Renal cortex interstitium (tissue), 15 donors: ENCODE results near the gene RAP2B. TPM values are rescaled to one million over a fixed set of nuclear protein-coding genes. Genes with fewer than 3 reads are reported as not detected.
"Not testable (repeated sequence)": the region's sequence is repeated elsewhere in the genome, so short reads cannot be mapped to it uniquely, and the experiment has no call there.

Source experiments
- DNase-seq, 11 donors: peaks; one replicate each; pipeline ENCODE4 v3.0.0-alpha.2; 2013; ENCODE audit warnings: low read depth in 9 of 11, low spot score in 4 of 11; ENCODE audit errors: extremely low read depth in 1 of 11
- long read RNA-seq, 16 experiments: transcript quantifications; one replicate each; lab custom pipeline, GENCODE V29; 2026
- polyA plus RNA-seq, 3 donors: library from polyadenylated mRNA; unstranded; fragments of 120-200 nt; gene quantifications; one replicate each; pipeline ENCODE4 v1.2.1, GENCODE V29; 2013; ENCODE audit not compliant: insufficient read length in 3 of 3

Gene RAP2B
- polyA plus RNA-seq, result 1 to 10 TPM; 6.3 to 7.6 (median 6.9) TPM
- long read RNA-seq, donor 1, full-length matches to known transcripts, result 45 of 45 reads
- long read RNA-seq, donor 1, partial matches to known transcripts, result 0 of 45 reads
- long read RNA-seq, donor 1, other reads (novel, unspliced or antisense), result 0 of 45 reads
- long read RNA-seq, donor 2, full-length matches to known transcripts, result 49 of 49 reads
- long read RNA-seq, donor 2, partial matches to known transcripts, result 0 of 49 reads
- long read RNA-seq, donor 2, other reads (novel, unspliced or antisense), result 0 of 49 reads
- long read RNA-seq, donor 3, full-length matches to known transcripts, result 80 of 80 reads
- long read RNA-seq, donor 3, partial matches to known transcripts, result 0 of 80 reads
- long read RNA-seq, donor 3, other reads (novel, unspliced or antisense), result 0 of 80 reads
- long read RNA-seq, donor 4, full-length matches to known transcripts, result 49 of 49 reads
- long read RNA-seq, donor 4, partial matches to known transcripts, result 0 of 49 reads
- long read RNA-seq, donor 4, other reads (novel, unspliced or antisense), result 0 of 49 reads
- long read RNA-seq, donor 5, result 0 reads
- long read RNA-seq, donor 6, full-length matches to known transcripts, result 77 of 77 reads
- long read RNA-seq, donor 6, partial matches to known transcripts, result 0 of 77 reads
- long read RNA-seq, donor 6, other reads (novel, unspliced or antisense), result 0 of 77 reads
- long read RNA-seq, donor 7, full-length matches to known transcripts, result 84 of 84 reads
- long read RNA-seq, donor 7, partial matches to known transcripts, result 0 of 84 reads
- long read RNA-seq, donor 7, other reads (novel, unspliced or antisense), result 0 of 84 reads
- long read RNA-seq, donor 8, full-length matches to known transcripts, result 66 of 66 reads
- long read RNA-seq, donor 8, partial matches to known transcripts, result 0 of 66 reads
- long read RNA-seq, donor 8, other reads (novel, unspliced or antisense), result 0 of 66 reads
- long read RNA-seq, donor 9, full-length matches to known transcripts, result 43 of 43 reads
- long read RNA-seq, donor 9, partial matches to known transcripts, result 0 of 43 reads
- long read RNA-seq, donor 9, other reads (novel, unspliced or antisense), result 0 of 43 reads
- long read RNA-seq, donor 10, full-length matches to known transcripts, result 49 of 49 reads
- long read RNA-seq, donor 10, partial matches to known transcripts, result 0 of 49 reads
- long read RNA-seq, donor 10, other reads (novel, unspliced or antisense), result 0 of 49 reads
- long read RNA-seq, donor 11, full-length matches to known transcripts, result 48 of 48 reads
- long read RNA-seq, donor 11, partial matches to known transcripts, result 0 of 48 reads
- long read RNA-seq, donor 11, other reads (novel, unspliced or antisense), result 0 of 48 reads
- long read RNA-seq, donor 12, full-length matches to known transcripts, result 28 of 28 reads
- long read RNA-seq, donor 12, partial matches to known transcripts, result 0 of 28 reads
- long read RNA-seq, donor 12, other reads (novel, unspliced or antisense), result 0 of 28 reads
- long read RNA-seq, donor 13, full-length matches to known transcripts, result 96 of 96 reads
- long read RNA-seq, donor 13, partial matches to known transcripts, result 0 of 96 reads
- long read RNA-seq, donor 13, other reads (novel, unspliced or antisense), result 0 of 96 reads
- long read RNA-seq, donor 14, full-length matches to known transcripts, result 46 of 46 reads
- long read RNA-seq, donor 14, partial matches to known transcripts, result 0 of 46 reads
- long read RNA-seq, donor 14, other reads (novel, unspliced or antisense), result 0 of 46 reads
- long read RNA-seq, donor 15, full-length matches to known transcripts, result 23 of 23 reads
- long read RNA-seq, donor 15, partial matches to known transcripts, result 0 of 23 reads
- long read RNA-seq, donor 15, other reads (novel, unspliced or antisense), result 0 of 23 reads
- long read RNA-seq, donor 16, full-length matches to known transcripts, result 138 of 138 reads
- long read RNA-seq, donor 16, partial matches to known transcripts, result 0 of 138 reads
- long read RNA-seq, donor 16, other reads (novel, unspliced or antisense), result 0 of 138 reads

GRCh38 chr3:153161714-153162512 lies at the start of gene RAP2B:
RAP2B (plus strand) TSS chr3:153162226; CDS start chr3:153162694, 468 bp downstream.
- DNase-seq, result peak; percentile 71 to 94 (median 88)

DNA sequence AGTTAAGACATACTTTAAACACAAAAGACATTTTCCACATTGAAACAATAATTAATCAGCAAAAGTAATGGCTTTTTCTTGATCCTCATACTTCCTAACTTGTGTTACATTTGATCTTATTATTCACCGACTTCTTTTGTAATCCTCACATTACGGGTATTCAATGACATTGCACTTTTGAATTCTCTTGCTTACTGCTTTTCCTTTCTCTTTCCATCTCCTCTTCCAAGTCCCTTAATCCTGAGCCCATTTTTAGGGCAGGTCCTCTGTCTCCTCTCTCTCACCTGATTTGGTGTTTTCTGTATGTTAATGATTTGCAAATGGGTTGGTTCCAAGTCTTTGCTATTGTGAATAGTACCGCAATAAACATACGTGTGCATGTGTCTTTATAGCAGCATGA lies 48.5 kb upstream of the RAP2B start:
- no peak for DNase-seq

- DNase-seq, result not testable (repeated sequence)
Measured at GRCh38 chr3:153114270-153114669, 47.8 kb upstream of the RAP2B start.

GRCh38 chr3:153115326-153115725 lies 46.7 kb upstream of the RAP2B start:
- DNase-seq, result no peak

- no peak for DNase-seq
Measured at GRCh38 chr3:153127788-153128187, 34.2 kb upstream of the RAP2B start.

GRCh38 chr3:153129426-153129825 lies 32.6 kb upstream of the RAP2B start:
- DNase-seq, result no peak

DNA sequence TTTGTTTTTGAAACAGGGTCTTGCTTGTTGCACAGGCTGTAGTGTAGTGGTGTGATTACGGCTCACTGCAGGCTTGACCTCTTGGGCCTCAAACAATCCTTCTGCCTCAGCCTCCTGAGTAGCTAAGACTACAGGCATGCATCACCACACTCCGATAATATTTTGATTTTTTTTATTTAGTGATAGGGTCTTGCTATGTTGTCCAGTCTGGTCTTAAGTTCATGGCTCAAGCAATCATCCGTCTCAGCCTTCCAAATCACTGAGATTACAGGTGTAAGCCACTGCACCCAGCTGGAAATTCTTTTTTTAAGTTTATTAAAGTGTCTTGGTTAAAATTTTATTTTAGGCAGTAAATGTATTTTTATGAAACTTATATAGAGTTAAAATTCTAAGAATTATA lies 32.2 kb upstream of the RAP2B start:
- DNase-seq, result no peak

GRCh38 chr3:153130312-153130977 lies 31.6 kb upstream of the RAP2B start:
- DNase-seq, result no peak

- no peak for DNase-seq
Measured at GRCh38 chr3:153137626-153138025, 24.4 kb upstream of the RAP2B start.

DNA sequence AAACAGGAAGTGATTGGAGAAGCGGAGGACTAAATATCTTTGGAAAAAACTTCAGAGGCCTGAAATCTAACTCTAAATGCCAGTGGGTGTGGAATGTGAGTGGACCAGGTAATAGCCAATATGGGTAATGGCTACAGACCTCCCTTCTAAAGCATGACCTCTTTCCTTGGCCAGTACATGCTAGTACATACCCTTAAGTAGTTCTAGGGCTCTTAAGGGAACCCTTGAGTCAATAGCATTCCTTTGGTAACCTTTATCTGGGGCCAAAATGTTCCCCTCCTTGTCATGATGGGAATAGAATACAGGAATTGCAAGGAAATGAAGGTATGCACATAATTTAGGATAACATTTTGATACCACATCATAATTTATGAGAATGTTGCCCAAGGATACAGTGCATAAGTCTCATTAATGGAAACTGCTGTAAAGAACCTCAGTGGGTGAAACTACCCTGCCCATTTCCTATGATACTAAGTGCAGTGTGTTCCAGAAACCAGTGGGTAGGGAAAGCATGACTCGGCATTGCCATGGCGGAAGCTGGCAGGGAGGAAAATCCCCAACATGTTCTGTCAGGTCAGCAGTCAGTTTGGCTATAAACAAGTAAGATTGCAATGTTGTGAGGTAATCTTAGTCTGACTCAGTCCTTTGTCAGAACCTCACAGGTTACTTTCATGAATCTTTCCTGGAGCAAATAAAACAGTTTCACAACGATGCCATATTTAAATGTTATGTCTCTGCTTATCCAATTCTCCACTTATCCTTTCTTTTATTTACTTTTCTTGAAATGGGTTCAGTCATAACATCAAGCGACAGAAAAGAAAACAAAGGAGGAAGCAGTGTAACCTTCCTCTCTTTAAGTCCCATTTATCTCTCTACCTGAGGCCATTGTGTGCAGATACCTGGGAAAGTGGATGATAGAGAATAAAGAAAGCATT lies 23.5 kb upstream of the RAP2B start:
- DNase-seq, result peak in 1 of 11 donors; percentile 18

DNA sequence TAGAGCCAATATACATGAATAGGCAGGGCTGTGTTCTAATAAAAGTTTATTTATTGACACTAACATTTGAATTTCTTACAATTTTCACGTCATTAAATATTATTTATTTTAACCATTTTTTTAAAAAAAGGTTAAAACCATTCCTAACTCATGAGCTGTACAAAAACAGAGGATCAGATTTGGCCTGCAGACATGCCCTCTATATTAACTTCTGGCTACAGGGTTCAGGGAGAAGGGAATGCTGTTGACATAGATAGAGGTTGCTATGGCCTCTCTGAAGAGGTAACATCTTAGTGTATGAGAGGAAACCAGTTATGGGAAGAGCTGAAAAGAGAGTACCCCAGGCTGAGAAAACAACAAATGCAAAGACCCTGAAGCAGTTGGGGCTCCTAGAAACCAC lies 19.1 kb upstream of the RAP2B start:
- no peak for DNase-seq

DNA sequence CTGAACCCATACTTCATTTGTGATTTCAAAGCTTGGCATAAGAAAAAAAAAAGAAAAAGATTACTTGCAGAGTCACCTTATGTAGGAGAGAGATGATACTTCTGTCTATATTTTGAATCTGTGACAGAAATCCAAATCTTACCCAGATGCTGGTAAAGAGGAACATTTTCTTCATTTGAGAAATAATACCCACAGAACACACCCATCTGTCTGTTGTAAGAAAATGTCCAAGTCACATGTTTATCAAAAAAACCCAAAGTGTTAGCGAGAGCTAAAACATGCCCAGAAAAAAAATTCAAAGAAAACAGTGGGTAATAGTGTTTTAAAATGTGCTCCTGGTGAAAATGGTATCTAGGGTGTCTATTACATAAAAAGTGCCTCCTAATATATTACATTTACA lies 18.0 kb upstream of the RAP2B start:
- no peak for DNase-seq

GRCh38 chr3:153144779-153145178 lies 17.2 kb upstream of the RAP2B start:
- DNase-seq, result no peak

DNA sequence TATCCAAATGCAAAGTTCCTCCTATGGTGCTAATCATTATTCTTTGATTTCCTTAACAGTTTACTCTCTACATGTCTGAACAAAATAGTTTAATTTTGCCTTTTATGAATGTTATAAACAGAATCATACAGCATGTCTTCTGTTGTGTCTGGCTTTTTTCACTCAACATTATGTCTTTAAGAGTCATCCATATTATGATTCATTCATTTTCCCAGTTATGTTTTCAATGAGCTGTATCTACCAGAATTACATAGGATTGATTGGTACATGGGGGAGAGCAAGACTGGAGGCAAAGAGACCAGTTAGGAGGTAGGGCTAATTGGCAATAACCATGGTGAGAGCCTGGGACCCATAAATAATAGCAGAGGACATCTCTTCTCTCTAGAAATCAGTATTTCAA lies 16.6 kb upstream of the RAP2B start:
- DNase-seq, result no peak
